GM19455 (cell line): ENCODE data around the gene SSTR3.
"Not testable (repeated sequence)": the region's sequence is repeated elsewhere in the genome, so short reads cannot be mapped to it uniquely, and the experiment has no call there.

Experiments
- ATAC-seq: cut with Tn5 transposase; IDR thresholded peaks from one replicate; pipeline ENCODE4 v1.9.1; 2021; ENCODE audit not compliant: unreplicated experiment

Gene SSTR3

DNA sequence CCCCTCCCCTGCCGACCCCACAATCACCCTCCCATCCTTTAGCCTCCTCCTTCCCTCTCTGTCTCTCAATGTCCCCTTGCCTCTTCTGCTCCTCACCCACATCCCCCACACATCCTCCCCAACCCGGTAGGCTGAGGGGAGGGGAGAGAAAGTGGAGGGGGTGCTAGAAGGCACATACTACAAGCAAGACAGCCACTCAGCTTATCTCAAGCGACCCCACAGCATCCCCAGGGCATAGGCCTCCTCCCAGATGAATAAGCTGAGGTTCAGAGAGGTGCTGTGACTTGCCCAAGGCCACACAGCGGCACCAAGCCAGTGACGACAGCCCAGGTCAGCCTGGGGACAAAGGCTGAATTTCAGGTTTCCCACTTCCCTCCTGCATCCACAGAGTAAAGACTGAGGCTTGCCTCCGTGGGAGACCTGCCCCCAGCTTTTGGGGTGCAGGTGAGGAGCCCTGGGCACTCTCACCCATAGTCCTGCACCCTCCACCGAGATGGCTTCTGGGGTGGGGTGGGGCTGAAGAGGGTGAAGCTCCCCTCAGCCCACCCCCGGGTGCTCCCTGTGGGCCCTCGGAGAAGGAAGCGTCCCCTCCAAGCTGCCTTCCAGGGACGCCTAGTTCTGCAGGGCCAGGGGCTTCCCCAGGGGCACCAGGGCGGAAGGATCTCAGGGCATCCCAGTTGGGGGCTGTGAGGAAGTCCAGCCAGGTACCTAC lies 31.3 kb upstream of the SSTR3 start:
- ATAC-seq: peak; percentile 7

DNA sequence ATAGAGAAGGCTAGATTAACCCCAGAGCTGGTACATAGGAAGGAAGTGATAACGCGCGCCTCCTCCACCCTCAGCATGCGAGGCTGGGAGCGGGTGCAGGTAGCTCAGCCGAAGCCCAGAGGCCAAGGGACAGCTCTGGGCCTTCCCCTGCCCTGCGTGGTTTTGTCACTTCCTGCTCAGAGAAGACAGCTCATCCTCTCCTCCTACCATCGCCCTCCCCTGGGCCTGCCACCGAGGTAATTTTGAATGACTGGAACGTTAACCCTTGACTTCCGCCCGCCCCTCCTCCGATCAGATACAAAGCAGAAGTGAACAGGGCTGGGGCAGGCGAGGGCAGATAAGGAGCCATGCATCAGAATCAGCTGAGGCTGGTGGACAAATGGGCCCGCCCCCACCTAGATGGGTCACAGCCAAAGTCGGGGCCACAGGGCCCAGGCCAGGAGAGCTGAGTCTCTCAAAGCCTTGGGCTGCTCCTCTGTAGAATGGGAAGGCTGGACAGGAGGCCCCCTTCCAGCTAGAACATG lies 30.2 kb upstream of the SSTR3 start:
- peak; percentile 52 for ATAC-seq

GRCh38 chr22:37241351-37242142 lies 29.3 kb upstream of the SSTR3 start:
- ATAC-seq: no peak

GRCh38 chr22:37240941-37241320 lies 28.7 kb upstream of the SSTR3 start:
- no peak for ATAC-seq

DNA sequence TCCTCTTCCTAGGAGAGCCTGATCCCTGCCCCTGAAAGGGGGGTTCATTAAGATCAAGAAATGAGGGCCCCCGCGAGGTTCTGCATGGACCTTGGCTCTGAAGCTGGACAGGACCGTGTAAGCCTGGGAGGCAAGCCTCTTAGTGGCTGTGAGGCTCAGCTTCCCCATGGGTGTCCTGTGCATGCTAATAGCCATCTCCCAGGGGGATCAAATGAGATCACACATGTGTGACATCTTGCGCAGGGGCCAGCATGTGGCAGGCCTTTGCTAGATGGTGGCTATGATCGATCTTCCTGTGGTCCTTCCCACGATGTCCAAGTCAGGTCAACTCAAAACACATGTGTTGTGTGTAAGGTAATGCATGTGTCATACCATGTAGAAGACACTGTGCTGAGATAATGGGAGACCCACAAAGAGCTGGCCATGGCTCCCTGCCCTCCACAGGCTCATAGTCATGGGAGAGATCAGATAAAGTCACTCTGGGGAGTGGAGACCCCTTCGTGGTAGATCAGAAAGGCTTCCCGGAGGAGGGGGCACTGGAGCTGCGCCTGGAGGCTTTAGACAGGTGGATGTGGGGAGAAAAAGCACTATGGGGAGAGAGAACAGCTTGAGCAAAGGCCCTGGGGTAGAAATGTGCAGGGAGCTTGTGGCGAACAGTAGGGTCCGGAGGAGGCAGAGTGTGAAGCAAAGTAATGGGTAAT lies 28.1 kb upstream of the SSTR3 start:
- no peak for ATAC-seq

- ATAC-seq: no peak
These were observed 27.3 kb upstream of the SSTR3 start for GRCh38 chr22:37239336-37240239.

DNA sequence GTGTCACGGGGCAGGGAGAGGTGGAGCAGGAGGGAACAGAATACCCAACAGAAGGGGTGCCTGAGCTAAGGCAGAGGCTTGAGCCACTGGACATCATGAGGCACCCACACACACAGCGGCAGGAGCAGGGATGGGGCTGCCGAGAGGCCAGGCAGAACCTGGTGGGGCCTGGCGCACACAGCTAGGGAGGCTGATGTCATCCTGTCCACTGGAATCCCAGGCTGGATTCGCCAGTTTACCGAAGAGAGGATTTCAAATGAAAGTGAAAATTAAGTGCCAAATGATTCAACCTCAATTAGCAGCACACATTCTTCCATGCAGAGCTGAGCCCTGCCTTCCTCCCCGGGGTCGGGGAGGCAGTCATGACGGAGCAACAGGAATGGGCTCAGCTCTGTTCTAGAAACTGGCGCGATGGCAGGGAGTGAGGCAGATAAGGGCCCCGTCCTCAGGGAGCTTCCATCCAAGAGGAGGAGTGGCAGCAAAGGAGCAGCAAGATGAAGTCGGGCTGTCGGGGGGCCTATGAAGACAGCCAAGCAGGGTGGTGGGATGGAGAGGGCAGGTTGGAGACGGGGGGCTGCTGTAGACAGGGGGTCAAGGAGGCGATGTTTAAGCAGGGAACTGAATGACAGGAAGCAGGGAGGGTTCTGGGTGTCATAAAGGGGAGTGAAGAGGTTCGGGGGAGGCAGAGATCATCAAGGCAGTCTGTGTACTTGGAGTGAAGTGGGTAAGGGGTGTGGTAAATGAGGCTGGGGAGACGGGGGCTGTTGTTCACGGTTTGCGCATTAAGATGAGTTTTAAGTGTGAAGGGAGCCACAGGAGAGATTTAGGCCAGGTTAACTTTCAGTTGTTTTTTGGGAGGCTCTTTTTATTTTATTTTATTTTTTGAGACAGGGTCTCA lies 25.3 kb upstream of the SSTR3 start:
- no peak for ATAC-seq

DNA sequence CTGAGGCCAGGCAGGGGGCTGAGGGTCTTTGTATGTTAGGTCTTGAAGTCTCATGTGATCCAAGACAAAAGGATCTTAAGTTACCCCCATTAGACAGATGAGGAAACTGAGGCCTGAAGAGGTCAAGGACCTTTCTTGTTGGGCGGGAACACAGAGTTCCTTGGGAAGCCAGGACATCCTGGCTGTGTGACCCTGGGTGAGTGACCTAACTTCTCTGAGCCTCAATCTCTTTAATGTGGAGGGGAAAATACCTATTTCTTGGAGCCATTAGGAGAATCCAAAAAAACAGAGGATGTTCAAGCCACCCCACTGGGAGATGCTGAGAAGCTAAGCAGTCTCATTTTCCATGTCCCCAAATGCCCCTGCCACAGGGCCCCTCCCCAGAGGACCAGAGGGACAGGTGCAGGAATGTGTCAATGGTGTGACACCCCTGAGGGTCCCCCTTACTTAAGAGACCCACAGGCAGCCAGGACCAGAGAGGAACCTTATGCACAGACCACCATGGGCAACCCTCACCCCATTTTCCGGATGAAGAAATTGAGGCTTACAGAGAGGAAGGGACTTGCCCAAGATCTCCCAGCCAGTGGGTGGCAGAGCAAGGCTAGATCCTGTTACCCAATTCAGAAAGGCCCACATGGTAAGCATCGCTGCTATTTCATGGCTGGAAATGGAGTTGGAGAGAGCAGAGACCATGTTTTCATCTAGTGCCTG lies 23.8 kb upstream of the SSTR3 start:
- no peak for ATAC-seq

GRCh38 chr22:37234736-37235711 lies 22.7 kb upstream of the SSTR3 start:
- no peak for ATAC-seq

DNA sequence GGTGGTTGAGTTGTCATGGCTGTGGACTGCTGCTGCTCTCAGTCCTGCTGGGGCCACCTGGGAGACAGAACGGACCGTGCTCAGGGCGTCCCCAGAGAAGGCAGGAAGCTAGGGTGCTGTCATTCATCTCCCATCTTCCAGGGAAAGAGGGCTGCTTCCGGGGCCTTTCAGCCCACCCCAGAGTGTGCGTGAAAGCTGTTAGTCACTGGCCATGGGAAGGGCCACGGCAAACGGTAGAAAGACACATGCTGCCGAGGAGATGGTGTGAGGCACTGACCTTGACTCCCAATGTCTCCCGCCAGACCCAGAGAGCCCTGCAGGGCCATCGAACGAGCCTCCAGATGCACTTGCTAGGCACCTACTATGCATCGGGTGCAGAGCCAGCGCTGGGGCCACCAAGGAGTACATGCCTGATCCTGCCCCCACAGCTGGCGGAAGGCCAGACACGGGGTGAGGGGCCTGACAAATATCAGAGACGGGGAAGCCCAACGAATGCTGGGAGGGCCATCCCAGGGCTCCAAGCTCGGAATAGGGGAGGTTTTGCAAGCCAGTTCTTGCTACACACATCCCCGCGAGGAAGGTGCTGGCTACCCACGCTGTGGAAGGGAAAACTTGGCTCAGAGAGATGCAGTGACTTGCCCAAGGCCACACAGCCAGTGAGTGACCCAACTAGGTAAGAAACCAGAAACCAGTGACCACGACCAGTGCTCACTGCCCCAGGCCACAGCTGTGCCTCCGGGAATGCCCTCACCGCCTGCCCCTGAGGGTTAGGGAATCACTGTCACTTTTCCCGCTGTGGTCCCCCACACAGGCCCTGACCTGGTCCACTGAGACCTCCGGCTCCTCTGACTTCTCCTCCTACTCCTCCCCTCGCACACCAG lies 21.7 kb upstream of the SSTR3 start:
- no peak for ATAC-seq

DNA sequence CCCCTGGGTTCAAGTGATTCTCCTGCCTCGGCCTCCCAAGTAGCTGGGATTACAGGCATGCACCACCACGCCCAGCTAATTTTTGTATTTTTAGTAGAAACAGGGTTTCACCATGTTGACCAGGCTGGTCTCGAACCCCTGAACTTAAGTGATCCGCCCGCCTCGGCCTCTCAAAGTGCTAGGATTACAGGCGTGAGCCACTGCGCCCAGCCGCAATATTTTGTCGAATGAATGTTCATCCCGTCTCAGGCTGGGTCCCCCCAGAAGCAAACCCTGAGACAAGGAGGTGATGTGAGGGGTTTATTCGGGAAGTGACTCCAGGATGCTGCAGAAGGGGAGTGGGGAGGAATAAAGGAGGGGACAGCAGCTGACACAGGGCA lies 21.1 kb upstream of the SSTR3 start:
- not testable (repeated sequence) for ATAC-seq

DNA sequence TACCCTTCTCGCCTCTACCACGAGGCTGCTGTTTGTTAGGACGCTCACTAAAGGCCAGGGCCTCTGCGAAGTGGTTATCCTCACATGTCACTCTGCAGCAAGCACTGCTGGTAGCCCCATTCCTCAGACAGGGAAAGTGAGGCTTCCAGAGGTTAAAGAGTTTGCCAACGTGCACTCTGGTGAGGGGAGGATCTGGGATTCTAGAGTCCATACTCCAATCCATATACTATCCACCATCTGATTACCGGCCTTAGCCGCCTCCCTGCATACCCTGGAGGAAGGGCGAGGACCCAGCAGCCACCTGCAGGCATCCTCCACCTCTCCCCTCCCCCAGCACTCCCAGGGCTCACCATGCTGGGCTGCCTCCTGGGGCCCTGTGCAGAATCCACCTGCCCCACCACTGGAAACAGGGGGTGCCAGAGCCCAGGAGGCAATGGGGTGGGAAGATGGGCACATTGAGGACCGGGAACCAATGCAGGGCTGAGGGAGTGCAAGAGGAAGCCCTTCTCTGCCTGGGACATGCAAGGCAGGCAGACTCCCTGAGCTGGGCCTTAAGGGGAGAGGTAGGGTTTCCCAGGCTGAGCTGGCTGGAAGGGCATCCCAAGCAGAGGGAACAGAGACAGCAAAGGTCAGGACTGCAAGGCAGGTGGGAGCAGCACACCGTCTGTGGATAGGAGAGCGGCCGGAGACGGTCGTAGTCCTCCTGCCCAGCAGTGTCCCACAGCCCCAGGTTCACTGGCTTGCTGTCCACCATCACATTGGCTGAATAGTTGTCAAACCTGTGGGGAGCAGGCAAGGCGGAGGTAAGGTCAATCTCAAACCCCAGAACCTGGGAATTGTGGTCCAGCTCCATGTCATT lies 20.1 kb upstream of the SSTR3 start:
- ATAC-seq: no peak

DNA sequence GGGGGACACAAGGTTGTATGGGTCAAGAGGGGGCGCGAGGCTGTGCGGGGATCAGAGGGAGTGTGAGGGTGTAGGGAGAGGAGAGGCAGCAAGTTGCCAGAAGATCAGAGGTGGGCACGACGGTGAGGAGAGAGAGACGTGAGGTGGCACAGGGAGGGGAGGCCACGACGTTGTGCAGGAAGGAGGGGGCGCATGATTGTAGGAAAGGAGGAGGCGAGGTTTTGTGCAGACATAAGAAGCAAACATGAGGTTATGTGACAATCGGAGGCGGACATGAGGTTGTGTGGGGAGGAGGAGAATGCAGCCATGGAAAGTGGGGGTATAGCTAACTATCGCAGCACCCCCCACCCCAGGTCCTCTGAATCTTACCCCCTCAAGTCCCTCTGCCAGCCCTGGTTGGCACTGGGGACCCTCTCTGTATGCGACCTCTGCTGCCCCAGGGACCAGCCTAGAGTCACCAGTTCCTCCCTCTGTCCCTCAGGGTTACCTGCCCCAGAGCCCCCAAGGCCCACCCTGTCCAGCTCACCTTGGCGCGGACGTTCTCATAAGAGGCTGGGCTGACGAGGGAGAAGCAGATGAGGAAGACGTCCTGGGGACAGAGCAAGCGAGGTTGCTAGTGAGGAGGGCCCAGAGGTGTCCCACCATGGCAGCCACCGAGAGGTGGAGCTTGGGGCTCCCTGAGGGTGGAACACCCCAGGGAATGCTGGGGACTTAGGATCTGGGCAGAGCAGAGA lies 19.3 kb upstream of the SSTR3 start:
- ATAC-seq: no peak

- no peak for ATAC-seq
These were observed 18.6 kb upstream of the SSTR3 start for GRCh38 chr22:37230673-37231405.
